NCI-H748 (cell line): ENCODE measurements around the gene P2RX3.

ENCODE experiments used
- DNase-seq: peaks from one replicate; lab custom pipeline; 2025; ENCODE audit not compliant: unreplicated experiment; lab: John Stamatoyannopoulos, UW

P2RX3 gene

GRCh38 chr11:57309106-57310059 is 28.8 kb upstream of the P2RX3 start:
- DNase-seq: no peak

GRCh38 chr11:57310091-57310490 is 28.1 kb upstream of the P2RX3 start:
- no peak for DNase-seq

- DNase-seq: peak; percentile 73
These were observed 27.5 kb upstream of the P2RX3 start for GRCh38 chr11:57310630-57311086.

DNA sequence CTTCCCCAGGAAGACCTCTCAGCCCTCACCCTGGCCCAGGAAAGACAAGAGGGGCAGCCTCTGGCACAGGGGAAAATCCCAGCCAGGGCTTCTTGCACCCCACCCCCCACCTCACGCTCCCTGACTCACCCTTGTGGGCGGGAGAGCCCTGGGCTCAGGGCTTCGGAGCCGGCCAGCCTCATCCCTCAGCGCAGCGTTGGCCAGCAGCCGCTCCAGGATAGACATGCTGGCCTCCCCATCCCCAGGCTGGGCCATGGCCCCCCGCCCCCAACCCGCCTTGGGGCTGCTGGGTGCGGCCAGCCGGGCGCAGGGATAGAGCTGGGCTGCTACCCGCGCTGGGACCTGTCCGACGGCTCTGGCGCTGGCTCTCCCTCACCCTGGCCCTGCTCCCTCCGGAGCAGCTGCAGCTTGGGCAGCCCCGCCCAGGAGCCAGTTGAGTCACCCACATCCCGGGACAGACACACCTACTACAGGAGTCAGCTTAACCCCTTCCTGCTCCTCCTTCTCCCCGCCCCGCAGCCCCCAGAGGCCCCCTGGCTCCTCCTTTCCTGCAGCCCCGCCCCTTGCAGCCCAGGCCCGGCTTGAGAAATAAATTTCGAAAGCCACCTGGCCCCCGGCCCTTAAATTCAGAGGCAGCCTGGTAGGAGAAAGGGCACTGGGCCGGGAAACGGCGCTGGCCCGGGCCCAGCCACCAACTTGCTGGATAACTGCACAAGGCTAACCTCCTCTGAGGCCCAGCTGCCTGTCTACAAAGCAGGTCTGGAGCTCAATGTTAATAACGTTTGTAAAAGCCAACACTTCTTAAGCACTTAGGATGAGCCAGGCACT is 26.8 kb upstream of the P2RX3 start:
- peak; percentile 75 for DNase-seq

DNA sequence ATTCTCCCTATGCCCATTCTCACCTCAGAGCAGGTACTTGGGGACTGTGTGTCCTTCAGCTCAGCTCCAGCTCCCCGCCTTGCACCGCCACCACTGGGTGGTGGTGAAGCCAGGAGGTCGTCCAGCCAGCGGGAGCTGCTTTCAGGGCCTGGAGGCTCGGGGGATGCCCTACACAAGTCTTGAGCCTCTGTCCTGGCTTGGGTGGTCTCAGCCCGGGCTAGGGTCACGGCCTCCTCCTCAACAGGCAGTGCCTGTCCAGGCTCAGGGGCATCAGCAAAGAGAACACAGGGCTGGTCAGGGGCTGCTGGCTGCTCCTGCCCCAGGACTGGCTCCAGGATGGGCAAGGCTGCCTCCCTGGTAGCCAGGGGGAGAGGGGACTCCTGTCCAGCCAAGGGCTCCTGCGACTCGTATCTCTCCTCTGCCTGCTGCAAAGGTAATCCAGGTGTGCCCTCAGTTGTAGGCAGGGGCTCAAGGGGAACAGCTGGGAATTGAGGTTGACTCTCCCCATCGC is 25.6 kb upstream of the P2RX3 start:
- DNase-seq: no peak

GRCh38 chr11:57313071-57313787 is 24.9 kb upstream of the P2RX3 start:
- no peak for DNase-seq

DNA sequence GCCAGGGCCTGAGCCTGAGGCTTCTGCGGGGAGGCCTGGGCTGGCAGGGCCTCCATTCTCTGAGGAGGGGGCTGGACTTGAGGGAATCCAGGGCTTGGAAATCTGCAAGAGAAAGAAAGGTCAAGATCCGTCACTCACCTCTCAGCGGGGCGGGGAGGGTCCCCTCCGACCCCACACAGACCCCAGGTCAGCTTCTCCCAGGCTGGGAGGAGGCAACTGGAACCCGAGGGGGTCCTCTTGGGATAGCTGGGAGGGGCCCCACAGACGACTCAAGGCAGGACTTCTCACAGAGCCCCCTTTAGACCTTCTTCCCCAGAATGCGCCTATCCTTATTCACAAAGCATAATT is 24.4 kb upstream of the P2RX3 start:
- no peak for DNase-seq

GRCh38 chr11:57314221-57314973 is 23.8 kb upstream of the P2RX3 start:
- DNase-seq: no peak

DNA sequence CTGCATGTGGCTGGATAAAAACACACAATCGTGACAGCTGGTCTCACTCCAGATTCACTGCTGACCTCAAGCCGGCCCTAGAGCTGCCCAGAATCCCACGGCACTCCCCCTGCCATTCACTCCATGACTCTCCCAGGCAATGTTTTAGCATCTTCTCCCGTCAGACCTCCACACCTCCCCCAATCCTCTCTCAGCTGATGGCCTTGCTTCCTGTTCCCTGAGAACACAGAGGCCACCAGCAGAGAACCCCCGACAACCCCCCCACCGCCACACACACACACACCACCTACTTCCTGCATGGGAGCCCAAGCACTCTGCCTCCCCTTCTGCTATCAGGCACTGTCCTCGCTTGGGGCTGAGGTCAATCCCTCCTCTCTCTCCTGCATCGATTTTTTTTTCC is 22.7 kb upstream of the P2RX3 start:
- DNase-seq: no peak

- DNase-seq: no peak
These were observed 22.1 kb upstream of the P2RX3 start for GRCh38 chr11:57316017-57316416.

DNA sequence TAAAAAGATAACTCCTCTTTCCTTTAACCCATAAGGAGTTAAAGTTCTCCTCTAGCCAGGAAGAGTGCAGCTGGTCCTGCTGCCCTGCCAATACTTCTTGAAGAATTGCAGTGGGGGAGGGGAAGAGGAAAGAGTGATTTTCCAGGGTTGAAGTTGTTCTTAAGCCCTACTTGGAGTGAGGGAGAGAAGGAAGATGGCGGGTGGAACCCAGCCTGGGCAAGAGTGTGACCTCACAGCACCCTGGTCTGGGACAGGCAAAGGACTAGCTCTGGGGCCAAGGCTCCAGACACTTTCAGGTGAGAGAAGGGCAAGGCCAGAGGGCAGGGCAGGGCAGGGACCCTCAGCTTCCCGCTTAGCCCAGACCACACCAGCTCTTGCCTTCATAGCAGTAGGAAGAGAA is 20.0 kb upstream of the P2RX3 start:
- DNase-seq: no peak

DNA sequence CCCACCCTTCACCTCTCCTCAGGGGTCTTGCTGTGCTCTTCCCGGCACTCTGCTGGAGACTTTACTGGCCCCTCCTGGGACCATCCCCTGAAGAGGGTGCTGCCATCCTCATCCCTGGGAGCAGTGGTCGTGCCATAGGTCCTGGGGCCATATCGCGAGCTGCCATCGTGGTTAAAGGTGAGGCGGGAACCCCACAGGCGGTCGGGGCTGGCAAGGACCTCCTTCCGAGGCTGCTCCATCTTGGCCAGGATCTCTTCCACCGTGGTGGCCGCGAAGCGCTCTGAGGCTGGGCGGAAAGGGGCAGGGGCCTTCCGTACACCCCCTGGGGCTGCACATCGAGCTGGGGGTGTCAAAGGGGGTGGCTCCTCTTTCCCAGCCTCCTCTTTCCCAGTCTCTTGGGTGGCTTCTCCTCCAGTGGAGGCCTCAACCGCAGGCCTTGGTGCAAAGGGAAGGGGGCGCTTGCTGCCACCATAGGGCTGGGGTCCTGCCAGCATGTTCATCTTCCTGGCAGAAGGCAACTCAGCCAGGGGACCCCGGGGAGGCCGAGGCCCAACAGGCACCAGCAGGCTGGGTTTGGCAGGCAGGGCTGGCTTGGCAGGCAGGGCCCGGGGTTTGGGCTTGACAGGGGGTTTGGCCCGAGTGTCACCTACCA is 18.0 kb upstream of the P2RX3 start:
- DNase-seq: no peak

DNA sequence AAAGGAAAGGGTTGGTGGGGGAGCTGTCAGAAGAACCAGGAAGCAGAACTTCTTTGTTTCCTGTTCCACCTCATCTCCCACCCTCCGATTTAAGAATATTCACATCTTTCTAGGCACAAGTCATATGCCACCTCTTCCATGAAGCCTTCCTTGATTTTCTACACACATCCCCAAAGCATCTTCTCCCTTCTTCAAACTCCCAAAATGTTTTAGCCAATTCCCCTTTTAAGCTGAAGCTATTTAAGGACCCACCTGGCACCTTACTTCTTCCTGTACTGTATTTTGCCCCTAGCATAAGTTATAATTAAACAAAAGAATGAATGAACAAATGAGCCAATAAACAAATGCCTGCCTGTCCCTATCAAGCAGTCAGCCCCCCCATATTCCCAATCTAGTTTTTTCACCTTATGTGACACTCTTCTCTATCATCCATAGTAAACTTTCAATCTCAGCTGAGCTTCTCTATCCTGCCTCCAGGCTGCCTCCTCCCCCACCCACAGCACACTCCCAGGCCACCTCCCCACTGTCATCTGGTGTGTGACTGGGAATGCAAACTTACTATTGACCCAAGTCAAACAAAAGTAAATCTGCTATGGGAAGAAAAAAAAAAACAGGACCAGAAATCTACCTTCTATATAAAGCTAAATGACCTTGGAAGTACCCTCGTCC is 17.3 kb upstream of the P2RX3 start:
- DNase-seq: no peak

- no peak for DNase-seq
These were observed 16.5 kb upstream of the P2RX3 start for GRCh38 chr11:57321388-57322255.

- peak; percentile 65 for DNase-seq
These were observed 15.6 kb upstream of the P2RX3 start for GRCh38 chr11:57322256-57323166.

- no peak for DNase-seq
These were observed 14.8 kb upstream of the P2RX3 start for GRCh38 chr11:57323167-57323854.

GRCh38 chr11:57323855-57324153 is 14.3 kb upstream of the P2RX3 start:
- no peak for DNase-seq
